HepG2 (cell line): Measurements from ENCODE around the gene DAB1. TPM values are rescaled to one million over a fixed set of nuclear protein-coding genes. Genes with fewer than 3 reads are reported as not detected.

Source experiments
- ATAC-seq: fragments of 200-7000 bp; cut with Tn5 transposase; 3 replicates; pipeline ENCODE4 v1.9.1; 2020; ENCODE audit warnings: mild to moderate bottlenecking, moderate library complexity
- BruUV-seq: library from RNA; stranded (reverse); fragments of 400-500 nt; replicated peaks from 2 replicates; lab custom pipeline; 2021; lab: Mats Ljungman, UMichigan
- CTCF ChIA-PET: fragments of 300-600 bp; formaldehyde crosslinking; extraction: SDS; loops from one replicate; lab custom pipeline; 2021; ENCODE audit warnings: low total read pairs, inconsistent platforms, low intra/inter-chr PET ratio; lab: Yijun Ruan, JAX
- POLR2A ChIA-PET: fragments of 350-600 bp; sonication (Branson Sonifier 250); formaldehyde crosslinking; loops from one replicate; lab custom pipeline; 2020; ENCODE audit warnings: antibody characterized with exemption, inconsistent platforms; lab: Yijun Ruan, JAX
- DNase-seq: peaks from one replicate; pipeline ENCODE4 v3.0.0-alpha.2; 2015; ENCODE audit warnings: low spot score
- FAIRE-seq: peaks from 3 replicates; lab custom pipeline; 2011; peaks lifted over from hg19 to GRCh38; lab: Jason Lieb, UNC
- H2AFZ ChIP-seq: one replicate; pipeline ENCODE4 v1.6.1; 2011; ENCODE audit warnings: low read length, inconsistent platforms
- H3K27ac ChIP-seq: fragments of 300-600 bp; 3 replicates; pipeline ENCODE4 v1.8.0; 2011; ENCODE audit warnings: mixed run types, mild to moderate bottlenecking, mixed read lengths, low read length, inconsistent platforms; ENCODE audit not compliant: insufficient read depth; ENCODE audit errors: extremely low read length
- H3K27me3 ChIP-seq, 2 experiments: fragments of 200-600 bp in 1 of 2; 2 replicates in 1 of 2; 3 replicates in 1 of 2; pipeline versions ENCODE4 v1.6.0 to v1.8.0; 2011; ENCODE audit warnings: low read length in 2 of 2, mild to moderate bottlenecking in 2 of 2, moderate library complexity in 2 of 2, inconsistent platforms in 1 of 2; ENCODE audit not compliant: insufficient read depth in 2 of 2, control insufficient read depth in 1 of 2
- H3K36me3 ChIP-seq, 2 experiments: fragments of 200-600 bp in 1 of 2; replicated peaks in 1 of 2; 2 replicates in 1 of 2; 3 replicates in 1 of 2; pipeline versions ENCODE4 v1.5.1 to v1.8.0; 2011; ENCODE audit warnings: low read length in 2 of 2, inconsistent platforms in 1 of 2; ENCODE audit not compliant: insufficient read depth in 2 of 2, control insufficient read depth in 1 of 2
- H3K4me1 ChIP-seq: 2 replicates; pipeline ENCODE4 v1.5.1; 2012; ENCODE audit warnings: low read length, inconsistent platforms; ENCODE audit not compliant: insufficient read depth
- H3K4me2 ChIP-seq: 2 replicates; pipeline ENCODE4 v1.6.0; 2011; ENCODE audit warnings: low read depth, low read length, inconsistent platforms
- H3K4me3 ChIP-seq, 3 experiments: fragments of 200-600 bp in 1 of 3; sonication (generic), shearing (Covaris generic) in 1 of 3; replicated peaks in 1 of 3; 2 replicates each; pipeline ENCODE4 v1.5.1; 2011 to 2016; ENCODE audit warnings: low read length in 3 of 3, inconsistent platforms in 2 of 3, low read depth in 2 of 3, mild to moderate bottlenecking in 2 of 3, control low read depth in 1 of 3, mixed read lengths in 1 of 3; ENCODE audit not compliant: insufficient read depth in 1 of 3
- H3K79me2 ChIP-seq: one replicate; pipeline ENCODE4 v1.6.1; 2011; ENCODE audit warnings: low read length, inconsistent platforms; ENCODE audit not compliant: insufficient read depth
- H3K9ac ChIP-seq: 2 replicates; pipeline ENCODE4 v1.6.0; 2011; ENCODE audit warnings: mild to moderate bottlenecking, low read depth, low read length, inconsistent platforms; ENCODE audit not compliant: insufficient read depth
- H3K9me3 ChIP-seq: 2 replicates; pipeline ENCODE4 v1.5.1; 2012; ENCODE audit warnings: mild to moderate bottlenecking, low read length
- H4K20me1 ChIP-seq: 2 replicates; pipeline ENCODE4 v1.6.0; 2011; ENCODE audit warnings: inconsistent platforms, mild to moderate bottlenecking, low read length, moderate library complexity; ENCODE audit not compliant: insufficient read depth
- FOXC1 ChIP-seq: sonication (generic); formaldehyde crosslinking; IDR thresholded peaks from 2 replicates; pipeline ENCODE4 v1.8.0; 2022; ENCODE audit warnings: mild to moderate bottlenecking, missing genetic modification reagents, borderline replicate concordance
- FOXM1 ChIP-seq: sonication (generic); formaldehyde crosslinking; IDR thresholded peaks from 2 replicates; pipeline ENCODE4 v1.5.0; 2020; ENCODE audit warnings: missing genetic modification reagents
- HDAC1 ChIP-seq: sonication (generic); formaldehyde crosslinking; IDR thresholded peaks from 2 replicates; pipeline ENCODE4 v1.5.1; 2020; ENCODE audit warnings: mild to moderate bottlenecking, missing genetic modification reagents
- IKZF4 ChIP-seq: sonication (generic); formaldehyde crosslinking; IDR thresholded peaks from 2 replicates; pipeline ENCODE4 v1.5.1; 2020; ENCODE audit warnings: borderline replicate concordance, mild to moderate bottlenecking, low read depth, missing genetic modification reagents; ENCODE audit errors: not compliant biosample characterization
- JDP2 ChIP-seq: sonication (generic); formaldehyde crosslinking; IDR thresholded peaks from 2 replicates; pipeline ENCODE4 v1.8.1; 2022; ENCODE audit warnings: missing genetic modification reagents, borderline replicate concordance
- SKI ChIP-seq: fragments of 450-650 bp; IDR thresholded peaks from one replicate; pipeline ENCODE4 v1.6.1; 2018; ENCODE audit warnings: mild to moderate bottlenecking; ENCODE audit not compliant: partially characterized antibody
- SMC3 ChIP-seq: IDR thresholded peaks from 2 replicates; pipeline ENCODE4 v1.6.1; 2011; ENCODE audit warnings: low read length, improper control_type of control experiment
- TAF1 ChIP-seq: sonication (generic); formaldehyde crosslinking; IDR thresholded peaks from 2 replicates; pipeline ENCODE4 v1.4.0; 2020; ENCODE audit warnings: missing genetic modification reagents
- ZBTB7B ChIP-seq: sonication (generic); formaldehyde crosslinking; IDR thresholded peaks from 2 replicates; pipeline ENCODE4 v1.4.0; 2020; ENCODE audit warnings: missing genetic modification reagents
- ZNF10 ChIP-seq: sonication (generic); formaldehyde crosslinking; IDR thresholded peaks from 2 replicates; pipeline ENCODE4 v1.4.0; 2020; ENCODE audit warnings: mild to moderate bottlenecking, low read depth, missing genetic modification reagents, borderline replicate concordance
- ZNF230 ChIP-seq: sonication (generic); formaldehyde crosslinking; IDR thresholded peaks from 2 replicates; pipeline ENCODE4 v1.4.0; 2020; ENCODE audit warnings: mild to moderate bottlenecking, missing genetic modification reagents
- ZNF263 ChIP-seq: sonication (generic); formaldehyde crosslinking; IDR thresholded peaks from 2 replicates; pipeline ENCODE4 v1.4.0; 2020; ENCODE audit warnings: missing genetic modification reagents
- ZNF264 ChIP-seq: sonication (generic); formaldehyde crosslinking; IDR thresholded peaks from 2 replicates; pipeline ENCODE4 v1.4.0; 2020; ENCODE audit warnings: missing genetic modification reagents
- ZNF605 ChIP-seq: sonication (generic); formaldehyde crosslinking; IDR thresholded peaks from 2 replicates; pipeline ENCODE4 v1.8.0; 2022; ENCODE audit warnings: mild to moderate bottlenecking, missing genetic modification reagents
- ZNF782 ChIP-seq: sonication (generic); formaldehyde crosslinking; IDR thresholded peaks from 2 replicates; pipeline ENCODE4 v1.4.0; 2020; ENCODE audit warnings: missing genetic modification reagents, mild to moderate bottlenecking, borderline replicate concordance
- ZSCAN30 ChIP-seq: sonication (generic); formaldehyde crosslinking; IDR thresholded peaks from 2 replicates; pipeline ENCODE4 v1.5.0; 2020; ENCODE audit warnings: mild to moderate bottlenecking, missing genetic modification reagents
- WGBS: methylation state at CpG from one replicate; pipeline ENCODE4 v1.1.6; 2017; ENCODE audit warnings: low lambda C conversion rate; 5-methylcytosine and 5-hydroxymethylcytosine counted together
- in situ Hi-C: cut with HindIII; loops from 2 replicates; pipeline ENCODE4 v1.10.0; 2017; ENCODE audit warnings: low pct_unique_long_range_greater_than_20kb; ENCODE audit not compliant: extremely low pct_ligation_motif_present
- intact Hi-C: fragments of 100-400 bp; cut with micrococcal nuclease; formaldehyde crosslinking; loops from one replicate; pipeline ENCODE4 v1.10.0; 2022; ENCODE audit not compliant: unreplicated experiment
- polyA plus RNA-seq, 8 experiments: library from polyadenylated mRNA; depleted of rRNA in 3 of 8; stranded (reverse) in 7 of 8; unstranded in 1 of 8; fragments of >200 nt; fragmentation: Illumina TruSeq in 4 of 8; extraction: Trizol in 4 of 8; gene quantifications; 2 replicates each; pipeline versions ENCODE4 v1.2.1 to v1.2.3, GENCODE V29; 2011 to 2016; ENCODE audit warnings: low read depth in 4 of 8, missing spikeins in 1 of 8, mixed read lengths in 1 of 8; ENCODE audit not compliant: insufficient read depth in 1 of 8
- total RNA-seq, 5 experiments: library from RNA; depleted of rRNA; stranded (reverse); fragments of >200 nt; fragmentation: Illumina TruSeq; extraction: Trizol; gene quantifications; 2 replicates each; pipeline ENCODE4 v1.2.3, GENCODE V29; 2016; ENCODE audit warnings: low read depth in 1 of 5
- TF ChIP-seq, protein P1 (sequence below): sonication (generic); formaldehyde crosslinking; IDR thresholded peaks from 2 replicates; pipeline ENCODE4 v1.5.1; 2020; ENCODE audit warnings: mild to moderate bottlenecking, missing genetic modification reagents, borderline replicate concordance
- TF ChIP-seq, protein P2 (sequence below): sonication (generic); formaldehyde crosslinking; IDR thresholded peaks from 2 replicates; pipeline ENCODE4 v1.5.0; 2020; ENCODE audit warnings: mild to moderate bottlenecking, missing genetic modification reagents, moderate library complexity

The DAB1 gene
- total and polyA plus RNA-seq, 2 of the 13 experiments (the other 11 are each of a cell fraction or from before 2014, with no cell fraction given), result 0.04 to 0.13 TPM

DNA sequence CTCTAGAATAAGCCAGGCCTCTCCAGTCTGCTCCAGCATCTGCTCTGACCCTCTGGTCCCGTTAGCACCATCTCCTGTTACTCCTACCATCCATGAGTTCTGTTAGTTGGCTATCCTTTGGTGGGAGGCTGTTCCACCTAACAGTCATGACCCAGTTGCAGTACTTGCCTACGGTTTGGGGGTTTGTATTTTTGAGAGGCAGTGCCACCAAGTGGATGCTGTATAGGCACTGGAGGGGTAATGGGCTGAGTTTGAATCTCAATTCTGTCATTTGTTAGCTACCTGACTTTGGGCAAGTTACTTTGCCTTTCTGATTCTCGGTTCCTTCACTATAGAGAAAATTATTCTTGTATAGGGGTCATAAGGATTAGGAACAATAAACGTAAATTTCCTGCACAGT, 445.9 kb downstream of the DAB1 start:
- intact Hi-C loops (no loop called here), in situ Hi-C loops (no loop called here)
- Histone ChIP-seq H3K4me3 (no peak overlapping the region), H3K27ac (no peak overlapping the region), H3K4me2 (no peak overlapping the region), H3K36me3 (no peaks in the 10 kb centered on the region), H3K9me3 (no peaks in the 10 kb centered on the region), H3K9ac (no peak overlapping the region), H2AFZ (no peak overlapping the region), H4K20me1 (no peaks in the 10 kb centered on the region), H3K27me3 (no peaks in the 10 kb centered on the region), H3K79me2 (no peaks in the 10 kb centered on the region), H3K4me1 (0 out of 2 replicates have a peak, but pooled peaks cover 15% of the 10 kb centered on the region)
- peak; percentile 56; the same call in 2 of the 3 replicates for ATAC-seq
- FAIRE-seq, result peak; percentile 15
- 63% methylated on average over 4 of the region's 4 CpGs for WGBS
- POLR2A ChIA-PET, result no interaction called here
- DNase-seq, result no peak
- no TSS peak for BruUV-seq
- CTCF ChIA-PET, result interaction anchor here (1.9 kb wide), 1 partner anchor 146 kb away, joined by 5 read pairs; no protein-coding TSS in a partner anchor
- no peak for TF ChIP-seq FOXC1 (CRISPR knock-in tag)
- TF ChIP-seq ZSCAN30 (CRISPR knock-in tag), result no peak
- TF ChIP-seq IKZF4 (CRISPR knock-in tag), result no peak
- no peak for TF ChIP-seq ZNF264 (CRISPR knock-in tag)
- TF ChIP-seq ZNF605, result no peak
- TF ChIP-seq JDP2 (CRISPR knock-in tag), result no peak
- no peak for TF ChIP-seq ZNF230 (CRISPR knock-in tag)
- no peak for TF ChIP-seq ZNF782 (CRISPR knock-in tag)
- no peak for TF ChIP-seq TAF1 (CRISPR knock-in tag)
- TF ChIP-seq FOXM1, result no peak
- TF ChIP-seq ZBTB7B (CRISPR knock-in tag), result no peak
- no peak for TF ChIP-seq SKI
- no peak for TF ChIP-seq ZNF263 (CRISPR knock-in tag)
- TF ChIP-seq SMC3, result peak; percentile 35; the same call in 1 of the 2 replicates
- TF ChIP-seq HDAC1 (CRISPR knock-in tag), result no peak
- no peak for TF ChIP-seq ZNF10 (CRISPR knock-in tag)
- TF ChIP-seq, protein P1, sequence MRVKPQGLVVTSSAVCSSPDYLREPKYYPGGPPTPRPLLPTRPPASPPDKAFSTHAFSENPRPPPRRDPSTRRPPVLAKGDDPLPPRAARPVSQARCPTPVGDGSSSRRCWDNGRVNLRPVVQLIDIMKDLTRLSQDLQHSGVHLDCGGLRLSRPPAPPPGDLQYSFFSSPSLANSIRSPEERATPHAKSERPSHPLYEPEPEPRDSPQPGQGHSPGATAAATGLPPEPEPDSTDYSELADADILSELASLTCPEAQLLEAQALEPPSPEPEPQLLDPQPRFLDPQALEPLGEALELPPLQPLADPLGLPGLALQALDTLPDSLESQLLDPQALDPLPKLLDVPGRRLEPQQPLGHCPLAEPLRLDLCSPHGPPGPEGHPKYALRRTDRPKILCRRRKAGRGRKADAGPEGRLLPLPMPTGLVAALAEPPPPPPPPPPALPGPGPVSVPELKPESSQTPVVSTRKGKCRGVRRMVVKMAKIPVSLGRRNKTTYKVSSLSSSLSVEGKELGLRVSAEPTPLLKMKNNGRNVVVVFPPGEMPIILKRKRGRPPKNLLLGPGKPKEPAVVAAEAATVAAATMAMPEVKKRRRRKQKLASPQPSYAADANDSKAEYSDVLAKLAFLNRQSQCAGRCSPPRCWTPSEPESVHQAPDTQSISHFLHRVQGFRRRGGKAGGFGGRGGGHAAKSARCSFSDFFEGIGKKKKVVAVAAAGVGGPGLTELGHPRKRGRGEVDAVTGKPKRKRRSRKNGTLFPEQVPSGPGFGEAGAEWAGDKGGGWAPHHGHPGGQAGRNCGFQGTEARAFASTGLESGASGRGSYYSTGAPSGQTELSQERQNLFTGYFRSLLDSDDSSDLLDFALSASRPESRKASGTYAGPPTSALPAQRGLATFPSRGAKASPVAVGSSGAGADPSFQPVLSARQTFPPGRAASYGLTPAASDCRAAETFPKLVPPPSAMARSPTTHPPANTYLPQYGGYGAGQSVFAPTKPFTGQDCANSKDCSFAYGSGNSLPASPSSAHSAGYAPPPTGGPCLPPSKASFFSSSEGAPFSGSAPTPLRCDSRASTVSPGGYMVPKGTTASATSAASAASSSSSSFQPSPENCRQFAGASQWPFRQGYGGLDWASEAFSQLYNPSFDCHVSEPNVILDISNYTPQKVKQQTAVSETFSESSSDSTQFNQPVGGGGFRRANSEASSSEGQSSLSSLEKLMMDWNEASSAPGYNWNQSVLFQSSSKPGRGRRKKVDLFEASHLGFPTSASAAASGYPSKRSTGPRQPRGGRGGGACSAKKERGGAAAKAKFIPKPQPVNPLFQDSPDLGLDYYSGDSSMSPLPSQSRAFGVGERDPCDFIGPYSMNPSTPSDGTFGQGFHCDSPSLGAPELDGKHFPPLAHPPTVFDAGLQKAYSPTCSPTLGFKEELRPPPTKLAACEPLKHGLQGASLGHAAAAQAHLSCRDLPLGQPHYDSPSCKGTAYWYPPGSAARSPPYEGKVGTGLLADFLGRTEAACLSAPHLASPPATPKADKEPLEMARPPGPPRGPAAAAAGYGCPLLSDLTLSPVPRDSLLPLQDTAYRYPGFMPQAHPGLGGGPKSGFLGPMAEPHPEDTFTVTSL (CRISPR knock-in tag), result no peak
- TF ChIP-seq, protein P2, sequence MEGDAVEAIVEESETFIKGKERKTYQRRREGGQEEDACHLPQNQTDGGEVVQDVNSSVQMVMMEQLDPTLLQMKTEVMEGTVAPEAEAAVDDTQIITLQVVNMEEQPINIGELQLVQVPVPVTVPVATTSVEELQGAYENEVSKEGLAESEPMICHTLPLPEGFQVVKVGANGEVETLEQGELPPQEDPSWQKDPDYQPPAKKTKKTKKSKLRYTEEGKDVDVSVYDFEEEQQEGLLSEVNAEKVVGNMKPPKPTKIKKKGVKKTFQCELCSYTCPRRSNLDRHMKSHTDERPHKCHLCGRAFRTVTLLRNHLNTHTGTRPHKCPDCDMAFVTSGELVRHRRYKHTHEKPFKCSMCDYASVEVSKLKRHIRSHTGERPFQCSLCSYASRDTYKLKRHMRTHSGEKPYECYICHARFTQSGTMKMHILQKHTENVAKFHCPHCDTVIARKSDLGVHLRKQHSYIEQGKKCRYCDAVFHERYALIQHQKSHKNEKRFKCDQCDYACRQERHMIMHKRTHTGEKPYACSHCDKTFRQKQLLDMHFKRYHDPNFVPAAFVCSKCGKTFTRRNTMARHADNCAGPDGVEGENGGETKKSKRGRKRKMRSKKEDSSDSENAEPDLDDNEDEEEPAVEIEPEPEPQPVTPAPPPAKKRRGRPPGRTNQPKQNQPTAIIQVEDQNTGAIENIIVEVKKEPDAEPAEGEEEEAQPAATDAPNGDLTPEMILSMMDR (CRISPR knock-in tag), result peak; percentile 51
